NCI-H2196 (cell line): ENCODE results near the gene RPGRIP1L.

Experiments used
- DNase-seq: peaks from one replicate; lab custom pipeline; 2025; ENCODE audit not compliant: unreplicated experiment; lab: John Stamatoyannopoulos, UW

RPGRIP1L gene

GRCh38 chr16:53703590-53704444, at the start of gene RPGRIP1L, which contains the start of gene FTO:
Gene RPGRIP1L, minus strand, starts transcription at chr16:53703859. Its CDS starts 3,136 bp downstream, at chr16:53700723.
Gene FTO, plus strand, starts transcription at chr16:53704156.
- DNase-seq = peak; percentile 87

- no peak for DNase-seq
Measured at GRCh38 chr16:53753431-53753830, 49.8 kb upstream of the RPGRIP1L start.

GRCh38 chr16:53752560-53752959, 48.9 kb upstream of the RPGRIP1L start:
- no peak for DNase-seq

- DNase-seq = no peak
Measured at GRCh38 chr16:53745753-53746266, 42.2 kb upstream of the RPGRIP1L start.

- DNase-seq = no peak
Measured at GRCh38 chr16:53745086-53745485, 41.4 kb upstream of the RPGRIP1L start.

GRCh38 chr16:53744449-53744848, 40.8 kb upstream of the RPGRIP1L start:
- DNase-seq = no peak

GRCh38 chr16:53743149-53743566, 39.5 kb upstream of the RPGRIP1L start:
- no peak for DNase-seq

- no peak for DNase-seq
Measured at GRCh38 chr16:53741546-53741945, 37.9 kb upstream of the RPGRIP1L start.

GRCh38 chr16:53740933-53741531, 37.4 kb upstream of the RPGRIP1L start:
- no peak for DNase-seq

- no peak for DNase-seq
Measured at GRCh38 chr16:53740476-53740875, 36.8 kb upstream of the RPGRIP1L start.

GRCh38 chr16:53737552-53737951, 33.9 kb upstream of the RPGRIP1L start:
- DNase-seq = no peak

- no peak for DNase-seq
Measured at GRCh38 chr16:53736297-53736696, 32.6 kb upstream of the RPGRIP1L start.

- DNase-seq = no peak
Measured at GRCh38 chr16:53734908-53735307, 31.2 kb upstream of the RPGRIP1L start.

GRCh38 chr16:53732296-53732929, 28.8 kb upstream of the RPGRIP1L start:
- DNase-seq = peak; percentile 26

- DNase-seq = no peak
Measured at GRCh38 chr16:53730693-53731092, 27.0 kb upstream of the RPGRIP1L start.

- DNase-seq = no peak
Measured at GRCh38 chr16:53726625-53727024, 23.0 kb upstream of the RPGRIP1L start.

- no peak for DNase-seq
Measured at GRCh38 chr16:53721017-53721416, 17.4 kb upstream of the RPGRIP1L start.

GRCh38 chr16:53717577-53717976, 13.9 kb upstream of the RPGRIP1L start:
- no peak for DNase-seq

GRCh38 chr16:53715023-53715384, 11.3 kb upstream of the RPGRIP1L start:
- no peak for DNase-seq

- no peak for DNase-seq
Measured at GRCh38 chr16:53714205-53715022, 10.8 kb upstream of the RPGRIP1L start.
